ENCODE measurements around the gene TCN2. TPM values are rescaled to one million over a fixed set of nuclear protein-coding genes. Genes with fewer than 3 reads are reported as not detected.

TCN2 gene
- total RNA-seq, 1 experiment from 2014 or later, result 2.2 TPM

- Histone ChIP-seq H3K9ac (ENCODE audit: low read length) (no peak overlapping the region), H3K4me2 (ENCODE audit: low read length) (no peak overlapping the region), H3K9me2 (ENCODE audit: insufficient read depth) (no peaks in the 10 kb centered on the region), H3K36me3 (ENCODE audit: control insufficient read depth in 1 of 2, insufficient read depth in 2 of 2, low read length in 2 of 2) (no peaks in the 10 kb centered on the region), H3K27me3 (ENCODE audit: insufficient read depth, low read length) (no peaks in the 10 kb centered on the region), H3K4me3 (replicated peaks in 1 of 2; ENCODE audit: low read depth in 1 of 2, low read length in 2 of 2) (no peak overlapping the region), H3K9me3 (ENCODE audit: control insufficient read depth in 1 of 2, insufficient read depth in 1 of 2, low read depth in 1 of 2, low read length in 2 of 2) (no peaks in the 10 kb centered on the region), H4K20me1 (ENCODE audit: insufficient read depth) (no peaks in the 10 kb centered on the region), H3K27ac (ENCODE audit: low read depth, low read length) (no peak overlapping the region), H2AFZ (ENCODE audit: low read depth, low read length, poor library complexity, severe bottlenecking) (no peak overlapping the region), H3K4me1 (ENCODE audit: control insufficient read depth in 1 of 2, insufficient read depth in 2 of 2, low read length in 2 of 2) (peaks cover 22 to 47% of the 10 kb centered on the region in 2 experiments), H3K79me2 (ENCODE audit: insufficient read depth, low read length) (no peaks in the 10 kb centered on the region)
- POLR2A ChIA-PET, result no interaction called here
- intact Hi-C loops (cut with micrococcal nuclease), result loop anchor here (10.0 kb wide), 1 partner anchor 147 kb away; no protein-coding TSS in a partner anchor
- ATAC-seq (no peak), DNase-seq (ENCODE audit: low read depth, low spot score) (no peak)
- no TSS peak for BruUV-seq (replicated peaks)
- CTCF ChIA-PET, result interaction anchor here (1.2 kb wide), 1 partner anchor 147 kb away, joined by 4 read pairs; no protein-coding TSS in a partner anchor
- TF ChIP-seq ZFX (IDR thresholded peaks at IDR 0.05) (no peak), SIN3A (IDR thresholded peaks at IDR 0.05; ENCODE audit: low read depth) (no peak), MAX (IDR thresholded peaks at IDR 0.05) (no peak), CEBPB (IDR thresholded peaks at IDR 0.05; ENCODE audit: low read depth) (no peak), TCF7L2 (IDR thresholded peaks at IDR 0.05; ENCODE audit: borderline replicate concordance, extremely low read depth, insufficient read depth, insufficient read length) (no peak), ZNF274 (IDR thresholded peaks at IDR 0.05; ENCODE audit: low read depth, low read length) (no peak), EZH2phosphoT487 (IDR thresholded peaks at IDR 0.05; ENCODE audit: borderline replicate concordance) (no peak), YY1 (IDR thresholded peaks at IDR 0.05; ENCODE audit: extremely low read depth, insufficient replicate concordance, low read depth, low read length) (no peak), POLR2AphosphoS5 (IDR thresholded peaks at IDR 0.05; ENCODE audit: low read depth, low read length) (no peak), SRF (IDR thresholded peaks at IDR 0.05; ENCODE audit: low read depth) (no peak)
- RAD21 ChIA-PET (ENCODE audit: low non-redundant PET in 1 of 2, low total read pairs in 2 of 2, uncharacterized antibody in 2 of 2, unreplicated experiment in 2 of 2), result interaction anchor here in 1 of 2 experiments (0.5 to 1.3 kb wide), 2 partner anchors 103 to 147 kb away, joined by 4 to 6 read pairs; no protein-coding TSS in a partner anchor
Observed at GRCh38 chr22:30607939-30608338, 965 bp downstream of the TCN2 start.

All from HCT116 (cell line).